H9 (cell line): ENCODE results near the gene TGFBR1. TPM values are rescaled to one million over a fixed set of nuclear protein-coding genes. Genes with fewer than 3 reads are reported as not detected.

Source experiments
- DNase-seq: peaks from one replicate; pipeline ENCODE4 v3.0.0-alpha.2; 2017
- H2AFZ ChIP-seq: one replicate; pipeline ENCODE4 v1.6.1; 2013; ENCODE audit warnings: mild to moderate bottlenecking, low read length, control low read depth, moderate library complexity
- H2AK5ac ChIP-seq: 2 replicates; pipeline ENCODE4 v1.6.1; 2013; ENCODE audit warnings: low read length, control low read depth, mixed read lengths; ENCODE audit not compliant: insufficient read length
- H2BK120ac ChIP-seq: one replicate; pipeline ENCODE4 v1.6.1; 2013; ENCODE audit warnings: low read depth, mild to moderate bottlenecking, low read length, control low read depth, inconsistent platforms; ENCODE audit not compliant: poor library complexity, severe bottlenecking
- H2BK12ac ChIP-seq: 2 replicates; pipeline ENCODE4 v1.6.1; 2013; ENCODE audit warnings: low read length, control low read depth, mixed read lengths, low read depth; ENCODE audit not compliant: insufficient read length
- H2BK15ac ChIP-seq: 2 replicates; pipeline ENCODE4 v1.6.1; 2013; ENCODE audit warnings: low read depth, low read length, control low read depth
- H2BK20ac ChIP-seq: one replicate; pipeline ENCODE4 v1.6.1; 2013; ENCODE audit warnings: low read depth, mild to moderate bottlenecking, low read length, control low read depth, inconsistent platforms; ENCODE audit not compliant: poor library complexity, severe bottlenecking
- H2BK5ac ChIP-seq: 2 replicates; pipeline ENCODE4 v1.6.1; 2013; ENCODE audit warnings: low read length, control low read depth, mixed read lengths; ENCODE audit not compliant: insufficient read length
- H3K14ac ChIP-seq: 2 replicates; pipeline ENCODE4 v1.6.1; 2013; ENCODE audit warnings: low read length, control low read depth; ENCODE audit not compliant: insufficient read depth
- H3K18ac ChIP-seq: 2 replicates; pipeline ENCODE4 v1.6.1; 2013; ENCODE audit warnings: low read depth, mild to moderate bottlenecking, mixed read lengths, low read length, control low read depth; ENCODE audit not compliant: insufficient read length
- H3K23ac ChIP-seq: 2 replicates; pipeline ENCODE4 v1.6.1; 2013; ENCODE audit warnings: low read length, control low read depth, mixed read lengths, low read depth; ENCODE audit not compliant: insufficient read length
- H3K23me2 ChIP-seq: 2 replicates; pipeline ENCODE4 v1.6.1; 2013; ENCODE audit warnings: low read depth, mild to moderate bottlenecking, mixed read lengths, low read length, control low read depth; ENCODE audit not compliant: insufficient read length, poor library complexity, severe bottlenecking
- H3K27ac ChIP-seq: 2 replicates; pipeline ENCODE4 v1.5.1; 2013; ENCODE audit warnings: low read length, control low read depth, mixed read lengths, low read depth; ENCODE audit not compliant: insufficient read length
- H3K27me3 ChIP-seq: 2 replicates; pipeline ENCODE4 v1.6.1; 2013; ENCODE audit warnings: low read length, control low read depth, inconsistent platforms; ENCODE audit not compliant: insufficient read depth
- H3K4ac ChIP-seq: 2 replicates; pipeline ENCODE4 v1.6.1; 2013; ENCODE audit warnings: low read depth, mild to moderate bottlenecking, control low read depth, inconsistent platforms, low read length, moderate library complexity
- H3K4me1 ChIP-seq: 2 replicates; pipeline ENCODE4 v1.6.1; 2013; ENCODE audit warnings: low read length, control low read depth, inconsistent platforms; ENCODE audit not compliant: insufficient read depth
- H3K4me2 ChIP-seq: 2 replicates; pipeline ENCODE4 v1.6.1; 2013; ENCODE audit warnings: low read length, control low read depth, mixed read lengths; ENCODE audit not compliant: insufficient read length, insufficient read depth
- H3K56ac ChIP-seq: 2 replicates; pipeline ENCODE4 v1.6.1; 2013; ENCODE audit warnings: low read depth, mild to moderate bottlenecking, mixed read lengths, low read length, control low read depth; ENCODE audit not compliant: insufficient read length
- H3K79me1 ChIP-seq: 2 replicates; pipeline ENCODE4 v1.6.1; 2013; ENCODE audit warnings: low read depth, mild to moderate bottlenecking, moderate library complexity, low read length, control low read depth, inconsistent platforms; ENCODE audit not compliant: insufficient read depth, poor library complexity, severe bottlenecking
- H3K79me2 ChIP-seq: 2 replicates; pipeline ENCODE4 v1.6.1; 2013; ENCODE audit warnings: low read length, control low read depth, inconsistent platforms; ENCODE audit not compliant: insufficient read depth
- H3K9ac ChIP-seq: 2 replicates; pipeline ENCODE4 v1.6.1; 2013; ENCODE audit warnings: low read length, control low read depth, mixed read lengths; ENCODE audit not compliant: insufficient read length; ENCODE audit errors: extremely low read depth
- H3K9me3 ChIP-seq: one replicate; pipeline ENCODE4 v1.6.1; 2013; ENCODE audit warnings: low read depth, low read length, inconsistent platforms; ENCODE audit not compliant: control insufficient read depth
- H3T11ph ChIP-seq: one replicate; pipeline ENCODE4 v1.6.1; 2013; ENCODE audit warnings: mild to moderate bottlenecking, low read length, control low read depth, inconsistent platforms
- H4K20me1 ChIP-seq: one replicate; pipeline ENCODE4 v1.6.1; 2013; ENCODE audit not compliant: control insufficient read depth, insufficient read length, insufficient read depth
- H4K5ac ChIP-seq: 2 replicates; pipeline ENCODE4 v1.6.1; 2013; ENCODE audit warnings: low read depth, mild to moderate bottlenecking, mixed read lengths, low read length, control low read depth; ENCODE audit not compliant: insufficient read length
- H4K8ac ChIP-seq: replicated peaks from 2 replicates; pipeline ENCODE4 v1.6.1; 2013; ENCODE audit warnings: low read length, control low read depth, mixed read lengths, low read depth; ENCODE audit not compliant: insufficient read length
- H4K91ac ChIP-seq: 2 replicates; pipeline ENCODE4 v1.6.1; 2013; ENCODE audit warnings: low read depth, mild to moderate bottlenecking, moderate library complexity, mixed read lengths, low read length, control low read depth; ENCODE audit not compliant: insufficient read length
- H3K27ac Mint-ChIP-seq, 3 experiments: 2 replicates in 2 of 3; 3 replicates in 1 of 3; pipeline ENCODE4 v1.8.0; 2020 to 2021; ENCODE audit warnings: mixed read lengths in 3 of 3, mild to moderate bottlenecking in 1 of 3, moderate library complexity in 1 of 3
- H3K27me3 Mint-ChIP-seq: 2 replicates; pipeline ENCODE4 v1.8.0; 2021; ENCODE audit warnings: low read depth, mild to moderate bottlenecking, moderate library complexity, mixed read lengths
- H3K36me3 Mint-ChIP-seq, 3 experiments: 2 replicates in 2 of 3; 3 replicates in 1 of 3; pipeline ENCODE4 v1.8.0; 2020 to 2021; ENCODE audit warnings: low read depth in 3 of 3, mixed read lengths in 3 of 3; ENCODE audit not compliant: insufficient read depth in 1 of 3
- H3K4me1 Mint-ChIP-seq, 2 experiments: 2 replicates each; pipeline ENCODE4 v1.8.0; 2020; ENCODE audit warnings: mixed read lengths in 2 of 2
- H3K4me3 Mint-ChIP-seq, 2 experiments: 2 replicates in 1 of 2; 3 replicates in 1 of 2; pipeline ENCODE4 v1.8.0; 2020 to 2021; ENCODE audit warnings: mild to moderate bottlenecking in 2 of 2, mixed read lengths in 2 of 2, moderate library complexity in 1 of 2
- H3K9me3 Mint-ChIP-seq, 2 experiments: 2 replicates in 1 of 2; 3 replicates in 1 of 2; pipeline ENCODE4 v1.8.0; 2020; ENCODE audit warnings: mild to moderate bottlenecking in 2 of 2, mixed read lengths in 2 of 2, moderate library complexity in 1 of 2
- CTCF ChIP-seq: fragments of 200-600 bp; sonication (generic); conservative IDR thresholded peaks from 3 replicates; pipeline ENCODE4 v1.8.0; 2021; ENCODE audit warnings: antibody characterized with exemption, mild to moderate bottlenecking
- WGBS: extraction: QIAGEN DNeasy Blood & Tissue Kit; methylation state at CpG from one replicate; pipeline ENCODE4 v1.1.7; 2013; ENCODE audit warnings: missing lambda C conversion rate, low lambda C conversion rate, mixed read lengths; ENCODE audit not compliant: insufficient read length; ENCODE audit errors: extremely low coverage; 5-methylcytosine and 5-hydroxymethylcytosine counted together
- total RNA-seq: library from RNA; stranded (reverse); gene quantifications from 2 replicates; pipeline ENCODE4 v1.2.1, GENCODE V29; 2021

Gene TGFBR1
- total RNA-seq, 1 experiment from 2014 or later, result 59.3 TPM

GRCh38 chr9:99093492-99093791 is 11.5 kb upstream of the TGFBR1 start:
- Histone ChIP-seq H3K9ac (no peak overlapping the region), H3K79me2 (no peaks in the 10 kb centered on the region), H4K20me1 (no peaks in the 10 kb centered on the region), H2AK5ac (no peak overlapping the region), H2AFZ (no peak overlapping the region), H3K4ac (no peak overlapping the region), H3K79me1 (no peaks in the 10 kb centered on the region), H2BK120ac (no peak overlapping the region), H3K4me2 (no peak overlapping the region), H4K91ac (no peak overlapping the region), H3K27ac (no peak overlapping the region), H3K56ac (no peak overlapping the region), H3K4me1 (peaks cover 2% of the 10 kb centered on the region; the same call in 1 of the 2 replicates), H3K23ac (no peak overlapping the region), H2BK20ac (no peak overlapping the region), H4K5ac (no peak overlapping the region), H3K14ac (no peak overlapping the region), H4K8ac (no peak overlapping the region), H3K23me2 (no peaks in the 10 kb centered on the region), H3K18ac (no peak overlapping the region), H3K9me3 (peaks cover 8% of the 10 kb centered on the region), H3T11ph (no peak overlapping the region), H2BK12ac (no peak overlapping the region), H2BK5ac (no peak overlapping the region), H2BK15ac (no peak overlapping the region), H3K27me3 (no peaks in the 10 kb centered on the region)
- Mint-ChIP-seq H3K27me3 (peaks cover 8% of the 10 kb centered on the region), H3K9me3 (peaks cover 13 to 15% of the 10 kb centered on the region in 2 experiments), H3K4me1 (peaks cover 13 to 17% of the 10 kb centered on the region in 2 experiments), H3K4me3 (no peak overlapping the region), H3K36me3 (peaks cover 2 to 5% (median 5%) of the 10 kb centered on the region in 3 experiments; a peak in 5 of 7 replicates), H3K27ac (no peak overlapping the region)
- no peak for DNase-seq
- no peak for TF ChIP-seq CTCF
- no CpG with 5 or more reads among the region's 3 CpGs for WGBS
